IPS-18c (cell line): ENCODE results near the gene ARHGAP24.
A peak's percentile ranks its signal among the peaks of the same experiment; 100 is the strongest.

Experiments used
- H3K4me3 ChIP-seq: 2 replicates; pipeline ENCODE4 v1.7.0; 2013; ENCODE audit warnings: low read depth, mild to moderate bottlenecking, low read length, moderate library complexity; ENCODE audit not compliant: insufficient read depth
- H3K9me3 ChIP-seq: one replicate; pipeline ENCODE4 v1.6.1; 2013; ENCODE audit warnings: mild to moderate bottlenecking, low read length, moderate library complexity; ENCODE audit not compliant: control insufficient read depth, insufficient read depth

Gene ARHGAP24

GRCh38 chr4:85475631-85476233 lies 782 bp downstream of the ARHGAP24 start:
- H3K4me3 ChIP-seq: peak overlapping the region; percentile 61

DNA sequence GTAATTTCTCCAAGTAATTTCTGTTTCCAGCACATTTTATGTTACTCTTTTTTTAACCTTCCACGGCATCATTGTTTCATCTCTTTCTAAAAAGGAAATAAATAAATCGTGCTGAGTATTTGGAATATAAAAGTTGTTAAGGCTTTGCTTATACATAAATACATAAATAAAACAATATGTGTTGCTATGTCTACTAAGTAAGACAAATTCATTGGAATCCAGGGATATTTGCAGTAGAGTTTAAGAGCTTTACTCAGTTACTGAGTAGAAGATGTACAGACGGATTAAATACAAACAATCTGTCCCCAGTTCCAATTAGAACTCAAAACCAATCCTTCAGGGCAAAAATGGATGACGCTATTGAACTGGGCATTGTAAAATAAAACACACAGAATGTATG lies 1.4 kb downstream of the ARHGAP24 start:
- H3K4me3 ChIP-seq: no peak overlapping the region
- H3K9me3 ChIP-seq: no peaks in the 10 kb centered on the region

More at GRCh38 chr4:85475631-85476233, 782 bp downstream of the ARHGAP24 start:
- no peaks in the 10 kb centered on the region for H3K9me3 ChIP-seq

- Histone ChIP-seq H3K9me3 (no peaks in the 10 kb centered on the region), H3K4me3 (no peak overlapping the region)
Observed at GRCh38 chr4:85477534-85477933, 2.6 kb downstream of the ARHGAP24 start.

GRCh38 chr4:85478576-85478975 lies 3.6 kb downstream of the ARHGAP24 start:
- Histone ChIP-seq H3K4me3 (no peak overlapping the region), H3K9me3 (no peaks in the 10 kb centered on the region)

- Histone ChIP-seq H3K4me3 (no peak overlapping the region), H3K9me3 (no peaks in the 10 kb centered on the region)
Observed at GRCh38 chr4:85482010-85482738, 7.2 kb downstream of the ARHGAP24 start.

DNA sequence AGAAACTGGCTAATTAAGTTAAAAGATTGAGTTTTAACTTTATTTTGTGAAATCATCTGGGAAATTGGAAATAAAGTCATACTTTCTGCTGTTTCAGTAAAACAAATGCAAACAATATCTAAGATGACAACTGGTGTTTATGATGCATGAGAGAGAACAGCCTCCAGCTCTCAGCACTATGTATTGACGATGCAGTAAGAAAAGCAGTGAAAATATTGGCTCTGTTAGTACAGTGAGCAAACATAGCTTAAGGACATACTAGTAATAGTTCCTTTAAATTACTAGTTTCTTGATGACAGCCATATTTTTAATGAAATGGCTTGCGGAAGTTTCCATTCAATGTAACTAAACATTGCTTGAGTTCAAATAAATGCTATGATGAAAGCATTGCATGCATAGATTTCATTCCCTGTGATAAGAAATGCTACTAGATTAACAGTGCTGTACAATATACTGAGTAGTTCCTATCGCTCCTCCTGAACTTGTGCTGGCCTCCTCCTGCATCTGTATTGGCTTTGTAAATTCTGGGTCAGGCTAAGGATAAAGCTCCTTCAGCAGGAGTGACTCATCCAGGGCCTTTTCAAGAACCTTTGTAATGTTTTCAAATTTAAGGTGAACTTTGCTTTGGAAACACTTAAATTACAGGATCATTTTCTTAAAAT lies 11.6 kb downstream of the ARHGAP24 start:
- Histone ChIP-seq H3K9me3 (no peaks in the 10 kb centered on the region), H3K4me3 (no peak overlapping the region)

DNA sequence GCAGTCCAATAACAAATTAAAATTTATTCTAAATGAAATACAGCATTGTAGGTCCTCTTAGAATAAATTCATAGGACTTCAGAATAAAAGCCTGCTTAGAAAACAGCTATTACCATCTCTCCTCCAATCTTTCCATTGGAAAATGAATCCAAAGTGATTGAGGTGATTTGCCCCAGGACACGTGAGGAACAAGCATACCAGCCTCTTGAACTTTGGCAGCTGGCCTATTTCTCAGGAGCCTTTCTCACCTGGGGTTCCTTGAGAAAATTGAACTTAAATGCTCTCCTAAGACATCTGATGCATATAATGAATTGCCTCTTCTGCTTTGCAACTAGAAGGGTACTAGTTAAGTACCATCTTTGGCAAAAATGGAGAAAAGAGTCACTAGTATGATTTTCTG lies 13.5 kb downstream of the ARHGAP24 start:
- Histone ChIP-seq H3K9me3 (no peaks in the 10 kb centered on the region), H3K4me3 (no peak overlapping the region)

GRCh38 chr4:85489273-85489981 lies 14.5 kb downstream of the ARHGAP24 start:
- Histone ChIP-seq H3K4me3 (no peak overlapping the region), H3K9me3 (no peaks in the 10 kb centered on the region)

- Histone ChIP-seq H3K4me3 (no peak overlapping the region), H3K9me3 (no peaks in the 10 kb centered on the region)
Observed at GRCh38 chr4:85491527-85491926, 16.6 kb downstream of the ARHGAP24 start.

DNA sequence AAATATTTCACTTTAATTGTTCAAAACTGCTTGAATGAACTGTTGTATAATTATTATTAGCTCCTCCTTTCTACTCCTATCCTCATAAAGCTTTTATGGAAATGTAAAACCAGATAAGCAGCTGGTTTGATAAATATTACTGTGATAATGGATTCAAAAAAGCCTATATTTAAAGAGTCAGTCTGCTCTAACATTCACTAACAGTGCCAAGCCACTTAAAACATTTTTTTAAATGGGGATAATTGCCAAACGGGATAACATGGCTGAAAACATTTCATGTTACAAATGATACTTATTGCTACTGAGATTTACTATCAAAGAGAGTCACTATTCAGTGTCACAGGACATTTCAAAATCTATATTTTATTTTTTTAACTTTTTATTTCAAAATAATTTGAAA lies 17.4 kb downstream of the ARHGAP24 start:
- H3K9me3 ChIP-seq: no peaks in the 10 kb centered on the region
- H3K4me3 ChIP-seq: no peak overlapping the region

DNA sequence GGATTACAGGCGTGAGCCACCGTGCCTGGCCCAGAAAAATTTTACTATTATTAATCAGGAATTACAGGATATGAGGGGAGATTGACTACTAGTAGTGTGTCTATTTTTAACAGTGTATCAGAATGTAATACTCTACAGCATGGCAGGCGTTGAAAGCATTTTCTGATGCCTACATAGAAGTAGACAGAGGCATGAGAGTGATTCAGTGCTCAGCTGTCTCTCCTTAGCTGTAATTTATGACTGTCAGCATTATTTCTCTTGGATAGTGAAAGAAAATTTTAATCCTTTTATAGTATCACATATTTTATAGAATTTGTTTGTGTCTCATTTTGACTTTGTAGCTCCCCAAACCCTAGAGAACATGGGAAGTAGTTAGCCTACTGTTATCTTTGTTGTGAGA lies 20.7 kb downstream of the ARHGAP24 start:
- Histone ChIP-seq H3K4me3 (no peak overlapping the region), H3K9me3 (no peaks in the 10 kb centered on the region)

- no peaks in the 10 kb centered on the region for H3K9me3 ChIP-seq
- H3K4me3 ChIP-seq: no peak overlapping the region
Observed at GRCh38 chr4:85496126-85496849, 21.3 kb downstream of the ARHGAP24 start.

GRCh38 chr4:85496933-85497332 lies 22.0 kb downstream of the ARHGAP24 start:
- no peak overlapping the region for H3K4me3 ChIP-seq
- no peaks in the 10 kb centered on the region for H3K9me3 ChIP-seq

DNA sequence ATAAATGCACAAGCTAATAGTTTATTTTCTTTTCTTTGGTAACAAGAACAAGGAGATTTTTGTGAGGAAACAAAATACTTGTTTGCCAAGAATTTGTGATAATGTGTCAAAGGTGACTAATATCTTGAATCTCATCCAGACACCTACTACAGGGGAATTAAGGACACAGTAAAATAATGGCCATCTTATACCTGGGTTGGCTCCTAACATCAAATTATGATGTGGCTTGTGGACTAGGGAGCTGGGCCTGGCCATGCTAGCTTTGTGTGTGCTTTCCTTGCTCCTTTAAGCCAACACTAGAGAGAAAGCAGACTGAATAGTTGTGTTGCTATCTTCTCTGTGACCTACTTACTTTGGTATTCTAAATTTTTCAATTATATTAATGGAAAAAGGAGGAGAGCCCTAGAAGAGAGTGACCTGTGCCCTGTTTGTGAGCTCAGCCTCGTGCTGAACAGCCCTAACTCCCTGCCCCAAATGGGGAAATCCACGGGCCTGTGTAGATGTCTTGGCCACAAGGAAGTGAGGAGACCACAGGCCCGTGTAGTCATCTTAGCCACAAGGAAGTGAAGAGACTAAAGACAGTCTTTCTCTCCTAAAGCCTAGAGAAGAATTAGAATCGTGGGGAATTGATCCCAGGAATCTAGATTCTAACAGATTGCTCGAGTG lies 23.3 kb downstream of the ARHGAP24 start:
- H3K4me3 ChIP-seq: no peak overlapping the region
- H3K9me3 ChIP-seq: no peaks in the 10 kb centered on the region

- Histone ChIP-seq H3K9me3 (no peaks in the 10 kb centered on the region), H3K4me3 (no peak overlapping the region)
Observed at GRCh38 chr4:85499573-85499972, 24.6 kb downstream of the ARHGAP24 start.

DNA sequence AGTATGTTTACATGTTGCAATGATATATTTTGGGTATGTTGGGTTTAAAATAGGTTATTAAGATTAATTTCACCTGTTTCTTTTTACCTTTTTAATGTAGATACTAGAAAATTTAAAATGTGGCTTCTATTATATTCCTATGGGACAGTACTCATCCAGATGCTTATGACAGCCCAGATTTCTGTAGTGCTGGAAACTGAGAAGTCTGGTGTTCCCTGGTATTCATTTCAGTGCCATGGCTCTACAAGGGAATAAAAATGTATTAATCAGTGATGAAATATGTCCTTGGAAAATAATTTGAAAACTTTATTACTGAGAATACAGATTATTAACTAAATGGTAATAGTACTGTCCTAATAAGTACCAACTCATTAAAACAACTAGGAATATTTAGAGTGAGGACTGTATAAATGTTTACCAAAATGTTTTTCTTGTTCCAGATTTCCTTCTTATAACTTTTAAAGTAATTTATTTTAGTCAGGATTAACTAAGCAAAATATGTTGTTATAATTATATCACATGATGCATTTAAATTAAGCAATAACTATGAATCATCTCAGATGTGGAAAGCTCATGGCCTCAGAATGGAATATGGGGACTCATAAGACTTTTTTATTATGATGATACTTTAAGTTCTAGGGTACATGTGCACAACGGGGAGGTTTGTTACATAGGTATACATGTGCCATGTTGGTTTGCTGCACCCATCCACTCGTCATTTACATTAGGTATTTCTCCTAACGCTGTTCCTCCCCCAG lies 25.3 kb downstream of the ARHGAP24 start:
- no peaks in the 10 kb centered on the region for H3K9me3 ChIP-seq
- H3K4me3 ChIP-seq: no peak overlapping the region
